HepG2 (cell line): ENCODE measurements around the gene ANTKMT. TPM values are rescaled to one million over a fixed set of nuclear protein-coding genes. Genes with fewer than 3 reads are reported as not detected.

Experiments used
- ATAC-seq: fragments of 200-7000 bp; cut with Tn5 transposase; 3 replicates; pipeline ENCODE4 v1.9.1; 2020; ENCODE audit warnings: mild to moderate bottlenecking, moderate library complexity
- BruUV-seq: library from RNA; stranded (reverse); fragments of 400-500 nt; replicated peaks from 2 replicates; lab custom pipeline; 2021; lab: Mats Ljungman, UMichigan
- CTCF ChIA-PET: fragments of 300-600 bp; formaldehyde crosslinking; extraction: SDS; loops from one replicate; lab custom pipeline; 2021; ENCODE audit warnings: low total read pairs, inconsistent platforms, low intra/inter-chr PET ratio; lab: Yijun Ruan, JAX
- POLR2A ChIA-PET: fragments of 350-600 bp; sonication (Branson Sonifier 250); formaldehyde crosslinking; loops from one replicate; lab custom pipeline; 2020; ENCODE audit warnings: antibody characterized with exemption, inconsistent platforms; lab: Yijun Ruan, JAX
- DNase-seq: peaks from one replicate; pipeline ENCODE4 v3.0.0-alpha.2; 2015; ENCODE audit warnings: low spot score
- FAIRE-seq: peaks from 3 replicates; lab custom pipeline; 2011; peaks lifted over from hg19 to GRCh38; lab: Jason Lieb, UNC
- H2AFZ ChIP-seq: one replicate; pipeline ENCODE4 v1.6.1; 2011; ENCODE audit warnings: low read length, inconsistent platforms
- H3K27ac ChIP-seq: fragments of 300-600 bp; 3 replicates; pipeline ENCODE4 v1.8.0; 2011; ENCODE audit warnings: mixed run types, mild to moderate bottlenecking, mixed read lengths, low read length, inconsistent platforms; ENCODE audit not compliant: insufficient read depth; ENCODE audit errors: extremely low read length
- H3K27me3 ChIP-seq, 2 experiments: fragments of 200-600 bp in 1 of 2; 2 replicates in 1 of 2; 3 replicates in 1 of 2; pipeline versions ENCODE4 v1.6.0 to v1.8.0; 2011; ENCODE audit warnings: low read length in 2 of 2, mild to moderate bottlenecking in 2 of 2, moderate library complexity in 2 of 2, inconsistent platforms in 1 of 2; ENCODE audit not compliant: insufficient read depth in 2 of 2, control insufficient read depth in 1 of 2
- H3K36me3 ChIP-seq, 2 experiments: fragments of 200-600 bp in 1 of 2; replicated peaks in 1 of 2; 2 replicates in 1 of 2; 3 replicates in 1 of 2; pipeline versions ENCODE4 v1.5.1 to v1.8.0; 2011; ENCODE audit warnings: low read length in 2 of 2, inconsistent platforms in 1 of 2; ENCODE audit not compliant: insufficient read depth in 2 of 2, control insufficient read depth in 1 of 2
- H3K4me1 ChIP-seq: 2 replicates; pipeline ENCODE4 v1.5.1; 2012; ENCODE audit warnings: low read length, inconsistent platforms; ENCODE audit not compliant: insufficient read depth
- H3K4me2 ChIP-seq: 2 replicates; pipeline ENCODE4 v1.6.0; 2011; ENCODE audit warnings: low read depth, low read length, inconsistent platforms
- H3K4me3 ChIP-seq, 3 experiments: fragments of 200-600 bp in 1 of 3; sonication (generic), shearing (Covaris generic) in 1 of 3; replicated peaks in 1 of 3; 2 replicates each; pipeline ENCODE4 v1.5.1; 2011 to 2016; ENCODE audit warnings: low read length in 3 of 3, inconsistent platforms in 2 of 3, low read depth in 2 of 3, mild to moderate bottlenecking in 2 of 3, control low read depth in 1 of 3, mixed read lengths in 1 of 3; ENCODE audit not compliant: insufficient read depth in 1 of 3
- H3K79me2 ChIP-seq: one replicate; pipeline ENCODE4 v1.6.1; 2011; ENCODE audit warnings: low read length, inconsistent platforms; ENCODE audit not compliant: insufficient read depth
- H3K9ac ChIP-seq: 2 replicates; pipeline ENCODE4 v1.6.0; 2011; ENCODE audit warnings: mild to moderate bottlenecking, low read depth, low read length, inconsistent platforms; ENCODE audit not compliant: insufficient read depth
- H3K9me3 ChIP-seq: 2 replicates; pipeline ENCODE4 v1.5.1; 2012; ENCODE audit warnings: mild to moderate bottlenecking, low read length
- H4K20me1 ChIP-seq: 2 replicates; pipeline ENCODE4 v1.6.0; 2011; ENCODE audit warnings: inconsistent platforms, mild to moderate bottlenecking, low read length, moderate library complexity; ENCODE audit not compliant: insufficient read depth
- FOSL2 ChIP-seq: sonication (generic); formaldehyde crosslinking; IDR thresholded peaks from 2 replicates; pipeline ENCODE4 v1.4.0; 2020; ENCODE audit warnings: missing genetic modification reagents
- SCMH1 ChIP-seq: sonication (generic); formaldehyde crosslinking; IDR thresholded peaks from 2 replicates; pipeline ENCODE4 v1.9.0; 2021; ENCODE audit warnings: missing genetic modification reagents, mild to moderate bottlenecking, borderline replicate concordance
- ZFP36 ChIP-seq: fragments of 150-350 bp; IDR thresholded peaks from 2 replicates; pipeline ENCODE4 v1.6.1; 2018; ENCODE audit warnings: borderline replicate concordance, low read length, low read depth; ENCODE audit not compliant: partially characterized antibody
- ZNF331 ChIP-seq: sonication (generic); formaldehyde crosslinking; IDR thresholded peaks from 2 replicates; pipeline ENCODE4 v1.4.0; 2020; ENCODE audit warnings: missing genetic modification reagents
- WGBS: methylation state at CpG from one replicate; pipeline ENCODE4 v1.1.6; 2017; ENCODE audit warnings: low lambda C conversion rate; 5-methylcytosine and 5-hydroxymethylcytosine counted together
- in situ Hi-C: cut with HindIII; loops from 2 replicates; pipeline ENCODE4 v1.10.0; 2017; ENCODE audit warnings: low pct_unique_long_range_greater_than_20kb; ENCODE audit not compliant: extremely low pct_ligation_motif_present
- intact Hi-C: fragments of 100-400 bp; cut with micrococcal nuclease; formaldehyde crosslinking; loops from one replicate; pipeline ENCODE4 v1.10.0; 2022; ENCODE audit not compliant: unreplicated experiment
- polyA plus RNA-seq, 8 experiments: library from polyadenylated mRNA; depleted of rRNA in 3 of 8; stranded (reverse) in 7 of 8; unstranded in 1 of 8; fragments of >200 nt; fragmentation: Illumina TruSeq in 4 of 8; extraction: Trizol in 4 of 8; gene quantifications; 2 replicates each; pipeline versions ENCODE4 v1.2.1 to v1.2.3, GENCODE V29; 2011 to 2016; ENCODE audit warnings: low read depth in 4 of 8, missing spikeins in 1 of 8, mixed read lengths in 1 of 8; ENCODE audit not compliant: insufficient read depth in 1 of 8
- total RNA-seq, 5 experiments: library from RNA; depleted of rRNA; stranded (reverse); fragments of >200 nt; fragmentation: Illumina TruSeq; extraction: Trizol; gene quantifications; 2 replicates each; pipeline ENCODE4 v1.2.3, GENCODE V29; 2016; ENCODE audit warnings: low read depth in 1 of 5
- TF ChIP-seq, protein P1 (sequence below): sonication (generic); formaldehyde crosslinking; IDR thresholded peaks from 2 replicates; pipeline ENCODE4 v1.8.1; 2023; ENCODE audit warnings: mild to moderate bottlenecking, missing genetic modification reagents
- TF ChIP-seq, protein P2 (sequence below): sonication (generic); formaldehyde crosslinking; conservative IDR thresholded peaks from 2 replicates; pipeline ENCODE4 v1.5.0; 2020; ENCODE audit warnings: missing genetic modification reagents
- TF ChIP-seq, protein P3 (sequence below): IDR thresholded peaks from 2 replicates; pipeline ENCODE4 v1.6.1; 2016; ENCODE audit warnings: missing genetic modification reagents, missing compliant biosample characterization
- TF ChIP-seq, protein P4 (sequence below): sonication (generic); formaldehyde crosslinking; IDR thresholded peaks from 2 replicates; pipeline ENCODE4 v1.4.0; 2020; ENCODE audit warnings: missing genetic modification reagents, mild to moderate bottlenecking, borderline replicate concordance

Gene ANTKMT
- total and polyA plus RNA-seq, 2 of the 13 experiments (the other 11 are each of a cell fraction or from before 2014, with no cell fraction given) = 7.5 to 47.8 TPM

DNA sequence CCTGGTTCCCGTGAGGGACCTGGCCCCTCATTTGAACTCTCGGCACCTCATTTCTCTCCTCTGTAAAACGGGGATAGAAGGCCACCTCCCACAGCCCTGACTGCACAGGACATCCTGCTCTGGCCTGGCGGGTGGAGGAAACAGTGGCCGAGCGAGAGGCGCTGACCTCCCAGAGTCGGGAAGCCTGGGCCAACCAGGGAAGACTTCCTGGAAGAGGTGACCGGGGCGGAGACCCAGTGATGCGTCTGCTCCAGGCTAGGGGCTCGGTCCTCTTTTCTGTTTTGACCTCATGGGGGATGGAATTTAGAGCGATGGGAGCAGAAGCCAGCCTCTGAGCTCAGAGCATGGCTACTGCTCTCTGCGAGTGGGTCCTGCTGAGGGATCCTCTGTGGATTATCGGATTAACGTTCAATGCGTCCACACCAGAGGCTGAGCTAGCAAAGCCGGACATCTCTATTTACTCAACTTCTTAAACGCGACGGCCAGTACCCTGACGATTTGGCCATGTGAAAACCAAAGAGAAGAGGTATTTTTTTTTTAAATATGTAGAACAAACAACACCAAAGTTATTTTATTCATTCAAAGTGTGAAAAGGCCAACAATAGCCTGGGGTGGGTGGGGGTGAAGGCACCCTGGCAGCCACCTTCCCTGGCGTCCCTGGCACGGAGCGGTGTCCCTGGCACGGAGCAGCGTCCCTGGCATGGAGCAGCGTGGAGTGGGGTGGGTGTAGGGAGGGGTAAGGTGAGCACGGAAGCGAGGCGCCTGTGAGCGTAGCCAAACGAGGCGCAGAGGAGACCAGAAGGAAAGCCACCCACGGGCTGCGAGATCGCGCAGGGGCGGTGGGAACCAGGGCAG lies 30.4 kb downstream of the ANTKMT start:
- ChIA-PET POLR2A (interaction anchor here (1.3 kb wide), 1 partner anchor 10 kb away, joined by 3 read pairs; no protein-coding TSS in a partner anchor), CTCF (no interaction called here)
- Histone ChIP-seq H2AFZ (no peak overlapping the region), H3K4me2 (0 out of 2 replicates have a peak overlapping the region, but pooled peaks have one; percentile 26), H3K36me3 (no peaks in the 10 kb centered on the region), H3K4me3 (peak overlapping the region in 1 of 3 experiments; percentile 27; a peak in 1 of 6 replicates), H3K9ac (no peak overlapping the region), H3K9me3 (no peaks in the 10 kb centered on the region), H3K79me2 (no peaks in the 10 kb centered on the region), H3K27me3 (peaks cover 5 to 47% of the 10 kb centered on the region in 2 experiments), H4K20me1 (no peaks in the 10 kb centered on the region), H3K27ac (no peak overlapping the region), H3K4me1 (peaks cover 11% of the 10 kb centered on the region)
- DNase-seq (no peak), ATAC-seq (no peak), FAIRE-seq (no peak)
- 19% methylated on average over 29 of the region's 39 CpGs for WGBS
- intact Hi-C loops (no loop called here), in situ Hi-C loops (no loop called here)
- BruUV-seq = no TSS peak
- TF ChIP-seq ZFP36 = peak; percentile 59
- TF ChIP-seq, protein P1, sequence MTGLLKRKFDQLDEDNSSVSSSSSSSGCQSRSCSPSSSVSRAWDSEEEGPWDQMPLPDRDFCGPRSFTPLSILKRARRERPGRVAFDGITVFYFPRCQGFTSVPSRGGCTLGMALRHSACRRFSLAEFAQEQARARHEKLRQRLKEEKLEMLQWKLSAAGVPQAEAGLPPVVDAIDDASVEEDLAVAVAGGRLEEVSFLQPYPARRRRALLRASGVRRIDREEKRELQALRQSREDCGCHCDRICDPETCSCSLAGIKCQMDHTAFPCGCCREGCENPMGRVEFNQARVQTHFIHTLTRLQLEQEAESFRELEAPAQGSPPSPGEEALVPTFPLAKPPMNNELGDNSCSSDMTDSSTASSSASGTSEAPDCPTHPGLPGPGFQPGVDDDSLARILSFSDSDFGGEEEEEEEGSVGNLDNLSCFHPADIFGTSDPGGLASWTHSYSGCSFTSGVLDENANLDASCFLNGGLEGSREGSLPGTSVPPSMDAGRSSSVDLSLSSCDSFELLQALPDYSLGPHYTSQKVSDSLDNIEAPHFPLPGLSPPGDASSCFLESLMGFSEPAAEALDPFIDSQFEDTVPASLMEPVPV (CRISPR knock-in tag) = no peak
- TF ChIP-seq, all 625 proteins: peak for 1

DNA sequence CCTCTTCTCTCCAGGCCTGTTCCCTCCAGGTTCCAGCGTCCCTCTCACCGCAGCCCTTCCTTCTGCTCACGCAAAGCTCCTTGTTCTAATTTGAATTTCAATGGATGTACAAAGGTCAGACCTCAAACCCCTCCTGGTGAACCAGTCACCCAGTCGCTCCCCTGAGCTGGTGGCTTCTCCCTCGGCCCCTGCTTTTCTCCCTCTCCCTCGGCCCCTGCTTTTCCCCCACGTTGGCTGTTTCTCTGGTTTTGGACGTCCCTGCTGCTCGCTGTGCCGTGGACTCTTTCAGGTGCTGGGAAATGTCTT lies 31.0 kb downstream of the ANTKMT start:
- no peak for DNase-seq
- ChIA-PET CTCF (no interaction called here), POLR2A (interaction anchor here (1.3 kb wide), 1 partner anchor 9 kb away, joined by 3 read pairs; no protein-coding TSS in a partner anchor)
- Histone ChIP-seq H3K79me2 (no peaks in the 10 kb centered on the region), H3K4me2 (0 out of 2 replicates have a peak overlapping the region, but pooled peaks have one; percentile 26), H3K27me3 (peaks cover 5 to 48% of the 10 kb centered on the region in 2 experiments), H3K9me3 (no peaks in the 10 kb centered on the region), H3K36me3 (no peaks in the 10 kb centered on the region), H3K9ac (no peak overlapping the region), H4K20me1 (no peaks in the 10 kb centered on the region), H3K4me1 (peaks cover 11% of the 10 kb centered on the region), H3K27ac (no peak overlapping the region), H3K4me3 (peak overlapping the region in 1 of 3 experiments; percentile 27; a peak in 1 of 6 replicates), H2AFZ (no peak overlapping the region)
- peak; percentile 34 for ATAC-seq
- WGBS = 2% methylated on average over 10 of the region's 10 CpGs
- no TSS peak for BruUV-seq
- in situ Hi-C loops = no loop called here
- intact Hi-C loops = no loop called here
- FAIRE-seq = no peak
- TF ChIP-seq, protein P2, sequence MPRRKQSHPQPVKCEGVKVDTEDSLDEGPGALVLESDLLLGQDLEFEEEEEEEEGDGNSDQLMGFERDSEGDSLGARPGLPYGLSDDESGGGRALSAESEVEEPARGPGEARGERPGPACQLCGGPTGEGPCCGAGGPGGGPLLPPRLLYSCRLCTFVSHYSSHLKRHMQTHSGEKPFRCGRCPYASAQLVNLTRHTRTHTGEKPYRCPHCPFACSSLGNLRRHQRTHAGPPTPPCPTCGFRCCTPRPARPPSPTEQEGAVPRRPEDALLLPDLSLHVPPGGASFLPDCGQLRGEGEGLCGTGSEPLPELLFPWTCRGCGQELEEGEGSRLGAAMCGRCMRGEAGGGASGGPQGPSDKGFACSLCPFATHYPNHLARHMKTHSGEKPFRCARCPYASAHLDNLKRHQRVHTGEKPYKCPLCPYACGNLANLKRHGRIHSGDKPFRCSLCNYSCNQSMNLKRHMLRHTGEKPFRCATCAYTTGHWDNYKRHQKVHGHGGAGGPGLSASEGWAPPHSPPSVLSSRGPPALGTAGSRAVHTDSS (CRISPR knock-in tag) = no peak
- TF ChIP-seq ZNF331 (CRISPR knock-in tag) = no peak
- no peak for TF ChIP-seq FOSL2 (CRISPR knock-in tag)
- TF ChIP-seq, protein P3, sequence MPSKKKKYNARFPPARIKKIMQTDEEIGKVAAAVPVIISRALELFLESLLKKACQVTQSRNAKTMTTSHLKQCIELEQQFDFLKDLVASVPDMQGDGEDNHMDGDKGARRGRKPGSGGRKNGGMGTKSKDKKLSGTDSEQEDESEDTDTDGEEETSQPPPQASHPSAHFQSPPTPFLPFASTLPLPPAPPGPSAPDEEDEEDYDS (CRISPR knock-in tag) = no peak
- no peak for TF ChIP-seq SCMH1 (CRISPR knock-in tag)
- TF ChIP-seq, protein P4, sequence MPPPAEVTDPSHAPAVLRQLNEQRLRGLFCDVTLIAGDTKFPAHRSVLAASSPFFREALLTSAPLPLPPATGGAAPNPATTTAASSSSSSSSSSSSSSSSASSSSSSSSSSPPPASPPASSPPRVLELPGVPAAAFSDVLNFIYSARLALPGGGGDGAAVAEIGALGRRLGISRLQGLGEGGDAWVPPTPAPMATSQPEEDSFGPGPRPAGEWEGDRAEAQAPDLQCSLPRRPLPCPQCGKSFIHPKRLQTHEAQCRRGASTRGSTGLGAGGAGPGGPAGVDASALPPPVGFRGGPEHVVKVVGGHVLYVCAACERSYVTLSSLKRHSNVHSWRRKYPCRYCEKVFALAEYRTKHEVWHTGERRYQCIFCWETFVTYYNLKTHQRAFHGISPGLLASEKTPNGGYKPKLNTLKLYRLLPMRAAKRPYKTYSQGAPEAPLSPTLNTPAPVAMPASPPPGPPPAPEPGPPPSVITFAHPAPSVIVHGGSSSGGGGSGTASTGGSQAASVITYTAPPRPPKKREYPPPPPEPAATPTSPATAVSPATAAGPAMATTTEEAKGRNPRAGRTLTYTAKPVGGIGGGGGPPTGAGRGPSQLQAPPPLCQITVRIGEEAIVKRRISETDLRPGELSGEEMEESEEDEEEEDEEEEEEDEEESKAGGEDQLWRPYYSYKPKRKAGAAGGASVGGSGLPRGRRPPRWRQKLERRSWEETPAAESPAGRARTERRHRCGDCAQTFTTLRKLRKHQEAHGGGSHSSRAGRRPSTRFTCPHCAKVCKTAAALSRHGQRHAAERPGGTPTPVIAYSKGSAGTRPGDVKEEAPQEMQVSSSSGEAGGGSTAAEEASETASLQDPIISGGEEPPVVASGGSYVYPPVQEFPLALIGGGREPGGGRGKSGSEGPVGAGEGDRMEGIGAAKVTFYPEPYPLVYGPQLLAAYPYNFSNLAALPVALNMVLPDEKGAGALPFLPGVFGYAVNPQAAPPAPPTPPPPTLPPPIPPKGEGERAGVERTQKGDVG (CRISPR knock-in tag) = no peak
